H1 (cell line): ENCODE data around the gene MSANTD3. TPM values are rescaled to one million over a fixed set of nuclear protein-coding genes. Genes with fewer than 3 reads are reported as not detected.

Source experiments
- CTCF ChIA-PET: fragments of 300-600 bp; sonication (Branson Sonifier 250); formaldehyde crosslinking; loops from one replicate; lab custom pipeline; 2021; ENCODE audit not compliant: partially characterized antibody; lab: Charles Lee
- POLR2A ChIA-PET: fragments of 300-600 bp; sonication (Branson Sonifier 250); formaldehyde crosslinking; loops from one replicate; lab custom pipeline; 2021; ENCODE audit warnings: inconsistent platforms; ENCODE audit not compliant: partially characterized antibody; lab: Charles Lee
- DNase-seq, 2 experiments: peaks; one replicate each; pipeline versions ENCODE4 v3.0.0 to v3.0.0-alpha.2; 2010 to 2022; ENCODE audit warnings: low spot score in 2 of 2, low read depth in 1 of 2, mixed read lengths in 1 of 2
- FAIRE-seq: peaks from 2 replicates; lab custom pipeline; 2011; peaks lifted over from hg19 to GRCh38; lab: Jason Lieb, UNC
- H2AFZ ChIP-seq: 2 replicates; pipeline ENCODE4 v1.8.1; 2012; ENCODE audit warnings: low read length, inconsistent platforms
- H2AK5ac ChIP-seq: 2 replicates; pipeline ENCODE4 v1.6.1; 2013; ENCODE audit warnings: low read depth, low read length
- H2BK120ac ChIP-seq: replicated peaks from 2 replicates; pipeline ENCODE3; 2013; ENCODE audit warnings: low read depth, low read length, inconsistent platforms
- H2BK12ac ChIP-seq: 2 replicates; pipeline ENCODE4 v1.6.1; 2013; ENCODE audit warnings: low read depth, low read length
- H2BK15ac ChIP-seq: 2 replicates; pipeline ENCODE4 v1.6.1; 2013; ENCODE audit warnings: low read length
- H2BK20ac ChIP-seq: 2 replicates; pipeline ENCODE4 v1.6.1; 2013; ENCODE audit warnings: low read length
- H2BK5ac ChIP-seq: 2 replicates; pipeline ENCODE4 v1.6.1; 2013; ENCODE audit warnings: low read depth, low read length
- H3K14ac ChIP-seq: 2 replicates; pipeline ENCODE4 v1.6.1; 2013; ENCODE audit warnings: inconsistent platforms; ENCODE audit not compliant: insufficient read length
- H3K18ac ChIP-seq: 2 replicates; pipeline ENCODE4 v1.6.1; 2013; ENCODE audit warnings: low read length; ENCODE audit errors: extremely low read depth
- H3K23ac ChIP-seq: 2 replicates; pipeline ENCODE4 v1.6.1; 2013; ENCODE audit warnings: inconsistent platforms; ENCODE audit not compliant: insufficient read length
- H3K23me2 ChIP-seq: 2 replicates; pipeline ENCODE4 v1.6.1; 2013; ENCODE audit warnings: low read depth, low read length
- H3K27ac ChIP-seq: 2 replicates; pipeline ENCODE4 v1.6.1; 2011; ENCODE audit warnings: low read depth, low read length, inconsistent platforms
- H3K27me3 ChIP-seq, 4 experiments: replicated peaks in 1 of 4; 1 replicate in 1 of 4; 2 replicates in 3 of 4; pipeline versions ENCODE4 v1.6.1 to v1.8.1; 2011 to 2013; ENCODE audit warnings: low read length in 3 of 4, mild to moderate bottlenecking in 3 of 4, inconsistent platforms in 2 of 4, mixed read lengths in 2 of 4, moderate library complexity in 1 of 4; ENCODE audit not compliant: control insufficient read depth in 3 of 4, insufficient read depth in 3 of 4; ENCODE audit errors: extremely low read depth in 1 of 4
- H3K36me3 ChIP-seq, 4 experiments: 2 replicates each; pipeline versions ENCODE4 v1.6.1 to v1.8.1; 2011 to 2013; ENCODE audit warnings: mild to moderate bottlenecking in 4 of 4, low read length in 3 of 4, moderate library complexity in 2 of 4, control low read depth in 1 of 4, inconsistent platforms in 1 of 4; ENCODE audit not compliant: insufficient read depth in 4 of 4, control insufficient read depth in 2 of 4
- H3K4ac ChIP-seq: replicated peaks from 2 replicates; pipeline ENCODE3; 2013; ENCODE audit warnings: low read length, low read depth, mixed read lengths, inconsistent platforms; ENCODE audit not compliant: insufficient read length
- H3K4me1 ChIP-seq, 4 experiments: replicated peaks in 1 of 4; 1 replicate in 1 of 4; 2 replicates in 3 of 4; pipeline versions ENCODE4 v1.6.1 to v1.8.1; 2011 to 2013; ENCODE audit warnings: low read length in 3 of 4, inconsistent platforms in 2 of 4, mixed read lengths in 1 of 4; ENCODE audit not compliant: insufficient read depth in 4 of 4, control insufficient read depth in 3 of 4
- H3K4me2 ChIP-seq, 2 experiments: 2 replicates each; pipeline versions ENCODE4 v1.6.1 to v1.8.1; 2011 to 2013; ENCODE audit warnings: low read depth in 2 of 2, low read length in 2 of 2, control low read depth in 1 of 2, inconsistent platforms in 1 of 2, mild to moderate bottlenecking in 1 of 2; ENCODE audit not compliant: insufficient read depth in 1 of 2
- H3K4me3 ChIP-seq, 4 experiments: fragments of 200-600, 300-600 bp in 1 of 4; sonication (generic), shearing (Covaris generic), sonication (Bioruptor Twin) in 1 of 4; 2 replicates each; pipeline versions ENCODE4 v1.5.1 to v1.8.1; 2011 to 2016; ENCODE audit warnings: low read length in 4 of 4, low read depth in 3 of 4, control low read depth in 2 of 4, inconsistent platforms in 2 of 4, mild to moderate bottlenecking in 2 of 4, mixed read lengths in 1 of 4, moderate library complexity in 1 of 4; ENCODE audit not compliant: insufficient read depth in 2 of 4; ENCODE audit errors: extremely low read depth in 1 of 4
- H3K56ac ChIP-seq: replicated peaks from 2 replicates; pipeline ENCODE3; 2013; ENCODE audit warnings: low read depth, mild to moderate bottlenecking, mixed read lengths, low read length, inconsistent platforms; ENCODE audit not compliant: insufficient read length
- H3K79me1 ChIP-seq: 2 replicates; pipeline ENCODE4 v1.6.1; 2013; ENCODE audit warnings: low read depth, low read length, control low read depth
- H3K79me2 ChIP-seq, 2 experiments: 2 replicates each; pipeline versions ENCODE4 v1.6.1 to v1.8.1; 2012 to 2013; ENCODE audit warnings: low read length in 2 of 2, mild to moderate bottlenecking in 2 of 2, inconsistent platforms in 1 of 2; ENCODE audit not compliant: insufficient read depth in 2 of 2, control insufficient read depth in 1 of 2
- H3K9ac ChIP-seq, 4 experiments: replicated peaks in 1 of 4; 1 replicate in 1 of 4; 2 replicates in 3 of 4; pipeline versions ENCODE4 v1.6.1 to v1.8.1; 2011 to 2013; ENCODE audit warnings: low read depth in 3 of 4, low read length in 3 of 4, control low read depth in 2 of 4, mild to moderate bottlenecking in 2 of 4, moderate library complexity in 2 of 4, inconsistent platforms in 1 of 4; ENCODE audit errors: extremely low read depth in 1 of 4
- H3K9me3 ChIP-seq, 2 experiments: 2 replicates each; pipeline versions ENCODE4 v1.6.1 to v1.8.1; 2012 to 2013; ENCODE audit warnings: mild to moderate bottlenecking in 2 of 2, moderate library complexity in 2 of 2, control low read depth in 1 of 2, inconsistent platforms in 1 of 2, low read depth in 1 of 2, low read length in 1 of 2, mixed read lengths in 1 of 2; ENCODE audit not compliant: insufficient read depth in 2 of 2
- H4K20me1 ChIP-seq, 2 experiments: replicated peaks in 1 of 2; 2 replicates each; pipeline versions ENCODE3 to v1.8.1; 2011 to 2013; ENCODE audit warnings: inconsistent platforms in 2 of 2, low read length in 2 of 2, mild to moderate bottlenecking in 1 of 2; ENCODE audit not compliant: insufficient read depth in 2 of 2, control insufficient read depth in 1 of 2
- H4K5ac ChIP-seq: 2 replicates; pipeline ENCODE4 v1.6.1; 2013; ENCODE audit warnings: low read length, low read depth, mixed read lengths, inconsistent platforms; ENCODE audit not compliant: insufficient read length
- H4K8ac ChIP-seq: 2 replicates; pipeline ENCODE4 v1.8.0; 2013; ENCODE audit warnings: mild to moderate bottlenecking, moderate library complexity, low read length, inconsistent platforms; ENCODE audit not compliant: insufficient read depth; ENCODE audit errors: extremely low read depth
- H4K91ac ChIP-seq: replicated peaks from 2 replicates; pipeline ENCODE3; 2013; ENCODE audit warnings: low read length, mixed read lengths, inconsistent platforms; ENCODE audit not compliant: insufficient read length
- BCL11A ChIP-seq, 2 experiments: IDR thresholded peaks; one replicate each; pipeline ENCODE4 v1.6.1; 2011; ENCODE audit warnings: low read depth in 2 of 2, low read length in 2 of 2, mild to moderate bottlenecking in 2 of 2
- CBX5 ChIP-seq: fragments of 300-800, 300-1000 bp; sonication (generic); IDR thresholded peaks from 2 replicates; pipeline ENCODE4 v1.7.1; 2016; ENCODE audit warnings: antibody characterized with exemption, low read length, low read depth
- EGR1 ChIP-seq: IDR thresholded peaks from 2 replicates; pipeline ENCODE4 v1.6.1; 2011; ENCODE audit warnings: low read depth, low read length, borderline replicate concordance
- KDM5A ChIP-seq: fragments of 200-600 bp; IDR thresholded peaks from 2 replicates; pipeline ENCODE4 v1.7.1; 2012; ENCODE audit warnings: mild to moderate bottlenecking, low read length, inconsistent platforms, mixed read lengths
- MAFK ChIP-seq: IDR thresholded peaks from 2 replicates; pipeline ENCODE4 v1.6.1; 2012; ENCODE audit warnings: low read depth, mild to moderate bottlenecking, improper control_type of control experiment, low read length
- POLR2AphosphoS5 ChIP-seq: IDR thresholded peaks from 2 replicates; pipeline ENCODE4 v1.6.1; 2011; ENCODE audit warnings: low read depth, low read length
- TAF1 ChIP-seq: IDR thresholded peaks from 2 replicates; pipeline ENCODE4 v1.6.1; 2011; ENCODE audit warnings: mild to moderate bottlenecking, low read depth, low read length
- YY1 ChIP-seq: IDR thresholded peaks from 2 replicates; pipeline ENCODE4 v1.6.1; 2011; ENCODE audit warnings: low read depth, mild to moderate bottlenecking, low read length
- WGBS, 2 experiments: shearing (Covaris generic) in 1 of 2; methylation state at CpG; one replicate each; pipeline versions ENCODE4 v1.1.6 to v1.1.7; 2013 to 2015; ENCODE audit warnings: low lambda C conversion rate in 2 of 2, mixed read lengths in 2 of 2, inconsistent platforms in 1 of 2, low coverage in 1 of 2, missing lambda C conversion rate in 1 of 2; ENCODE audit not compliant: insufficient replicate concordance in 2 of 2, insufficient coverage in 1 of 2, insufficient read length in 1 of 2; ENCODE audit errors: extremely low coverage in 1 of 2, missing lambda C conversion rate in 1 of 2; 5-methylcytosine and 5-hydroxymethylcytosine counted together
- polyA plus RNA-seq, 7 experiments: library from polyadenylated mRNA; depleted of rRNA in 3 of 7; stranded (reverse) in 5 of 7; unstranded in 2 of 7; fragments of >200 nt in 5 of 7; fragments of 200-250 nt in 2 of 7; gene quantifications; 1 replicate in 5 of 7; 2 replicates in 1 of 7; 4 replicates in 1 of 7; pipeline versions ENCODE4 v1.2.1 to v1.2.3, GENCODE V29; 2011 to 2013; ENCODE audit warnings: missing spikeins in 2 of 7, mixed read lengths in 2 of 7
- total RNA-seq: library from RNA; stranded (reverse); fragmentation: NEBNext Ultra II Directional; extraction: Animal tissue kit (Norgen Biotek cat#: 25700); gene quantifications from 2 replicates; pipeline ENCODE4 v1.2.1, GENCODE V29; 2021
- TF ChIP-seq, protein P1 (sequence below): IDR thresholded peaks from 2 replicates; pipeline ENCODE4 v1.6.1; 2012; ENCODE audit warnings: low read length, inconsistent platforms

Gene MSANTD3
- total and polyA plus RNA-seq, 2 of the 8 experiments (the other 6 are each of a cell fraction or from before 2014, with no cell fraction given), result 12.0 to 41.3 TPM

DNA sequence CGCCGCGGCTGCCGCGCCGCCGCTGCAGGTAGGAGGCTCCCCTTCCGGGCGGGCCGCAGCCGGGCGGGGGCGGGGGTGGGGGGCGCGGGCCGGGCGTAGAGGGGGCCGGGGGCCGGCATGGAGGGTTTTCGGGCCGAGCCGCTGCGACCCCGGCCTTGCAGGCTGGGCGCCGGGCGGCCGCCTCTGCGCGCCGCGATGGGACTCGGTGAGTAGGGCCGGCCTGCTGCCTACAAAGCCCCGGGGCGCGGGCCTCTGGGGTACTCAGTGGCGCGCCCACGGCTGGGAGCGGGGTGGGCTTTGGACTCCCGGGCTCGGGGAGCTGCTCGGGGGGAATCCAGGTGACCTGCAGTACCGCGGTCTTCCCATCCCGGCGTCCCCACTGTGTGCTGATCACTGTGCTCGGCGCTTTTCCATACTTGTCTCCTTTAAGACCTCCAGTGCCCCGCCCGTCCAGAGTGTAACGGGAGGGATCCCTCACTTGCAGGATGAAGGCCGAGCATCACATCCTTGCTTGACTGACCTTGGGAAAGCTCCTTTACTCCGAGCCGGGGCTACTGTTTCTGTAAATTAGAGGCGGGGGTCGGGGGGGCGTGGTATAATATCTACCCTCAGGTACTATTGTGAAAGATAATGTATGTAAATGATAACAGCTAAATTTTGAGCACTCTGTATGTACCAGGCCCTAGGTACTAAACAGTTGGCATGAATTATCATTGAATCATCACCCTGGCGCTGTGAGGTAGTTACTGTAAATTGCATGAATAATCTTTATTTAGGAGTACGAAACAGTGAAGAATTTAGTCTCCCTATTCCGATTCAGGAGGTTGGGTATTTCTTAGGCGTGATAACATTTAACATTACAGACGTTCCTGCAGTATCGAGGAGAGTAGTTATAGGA, 672 bp downstream of the MSANTD3 start:
- CTCF ChIA-PET, result interaction anchor here (0.9 to 2.1 kb wide), 6 partner anchors 9 to 174 kb away, joined by 3 to 10 read pairs (median 4); no protein-coding TSS in a partner anchor
- no peak overlapping the region for H3K4ac ChIP-seq
- no peaks in the 10 kb centered on the region for H3K27me3 ChIP-seq
- H2BK12ac ChIP-seq, result no peak overlapping the region
- H4K5ac ChIP-seq, result no peak overlapping the region
- peaks cover 9% of the 10 kb centered on the region for H3K23me2 ChIP-seq
- H3K23ac ChIP-seq, result no peak overlapping the region
- peaks cover 0 to 7% of the 10 kb centered on the region in 2 experiments for H4K20me1 ChIP-seq
- DNase-seq (no peak), FAIRE-seq (no peak)
- POLR2A ChIA-PET, result interaction anchor here (0.6 to 3.7 kb wide), 21 partner anchors 9 to 174 kb away, joined by 3 to 23 read pairs (median 4); partner anchors contain the start of genes TEX10 and TMEFF1
- H2BK15ac ChIP-seq, result no peak overlapping the region
- no peak overlapping the region for H2BK20ac ChIP-seq
- H3K4me1 ChIP-seq, result peaks cover 0 to 13% (median 8%) of the 10 kb centered on the region in 4 experiments; a peak in 4 of 7 replicates
- H2BK120ac ChIP-seq, result no peak overlapping the region
- H3K27ac ChIP-seq, result peak overlapping the region; percentile 72; the same call in 1 of the 2 replicates
- H2AFZ ChIP-seq, result 0 out of 2 replicates have a peak overlapping the region, but pooled peaks have one; percentile 24
- no peak overlapping the region for H2AK5ac ChIP-seq
- H3K79me1 ChIP-seq, result peaks cover 7% of the 10 kb centered on the region
- no peak overlapping the region for H4K91ac ChIP-seq
- H3K14ac ChIP-seq, result no peak overlapping the region
- no peak overlapping the region for H3K18ac ChIP-seq
- H3K4me3 ChIP-seq, result peak overlapping the region; percentile 78 to 99 (median 89)
- peak overlapping the region; percentile 63 to 89 (median 74); a peak in 6 of 7 replicates for H3K9ac ChIP-seq
- peaks cover 0 to 44% of the 10 kb centered on the region in 2 experiments; a peak in 3 of 4 replicates for H3K79me2 ChIP-seq
- 10% methylated on average over 46 of the region's 65 CpGs; no CpG with 5 or more reads in 1 of the 2 experiments for WGBS, 2 experiments
- no peaks in the 10 kb centered on the region for H3K36me3 ChIP-seq
- peak overlapping the region; percentile 68 to 72 for H3K4me2 ChIP-seq
- peak overlapping the region; percentile 82; the same call in 1 of the 2 replicates for H4K8ac ChIP-seq
- H2BK5ac ChIP-seq, result no peak overlapping the region
- H3K56ac ChIP-seq, result peak overlapping the region; percentile 9
- no peaks in the 10 kb centered on the region for H3K9me3 ChIP-seq
- TF ChIP-seq KDM5A, result no peak
- TF ChIP-seq EGR1, result no peak
- no peak for TF ChIP-seq YY1
- no peak for TF ChIP-seq BCL11A (IDR thresholded peaks at IDR 0.05; ENCODE audit: low read depth in 2 of 2, low read length in 2 of 2)
- TF ChIP-seq CBX5, result no peak
- peak; percentile 55; the same call in 1 of the 2 replicates for TF ChIP-seq TAF1
- no peak for TF ChIP-seq MAFK
- TF ChIP-seq, protein P1, sequence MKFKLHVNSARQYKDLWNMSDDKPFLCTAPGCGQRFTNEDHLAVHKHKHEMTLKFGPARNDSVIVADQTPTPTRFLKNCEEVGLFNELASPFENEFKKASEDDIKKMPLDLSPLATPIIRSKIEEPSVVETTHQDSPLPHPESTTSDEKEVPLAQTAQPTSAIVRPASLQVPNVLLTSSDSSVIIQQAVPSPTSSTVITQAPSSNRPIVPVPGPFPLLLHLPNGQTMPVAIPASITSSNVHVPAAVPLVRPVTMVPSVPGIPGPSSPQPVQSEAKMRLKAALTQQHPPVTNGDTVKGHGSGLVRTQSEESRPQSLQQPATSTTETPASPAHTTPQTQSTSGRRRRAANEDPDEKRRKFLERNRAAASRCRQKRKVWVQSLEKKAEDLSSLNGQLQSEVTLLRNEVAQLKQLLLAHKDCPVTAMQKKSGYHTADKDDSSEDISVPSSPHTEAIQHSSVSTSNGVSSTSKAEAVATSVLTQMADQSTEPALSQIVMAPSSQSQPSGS, result no peak
- peak; percentile 63 for TF ChIP-seq POLR2AphosphoS5
